SK-N-MC (cell line): ENCODE measurements around the gene HSD17B12.

Source experiments
- EZH2 ChIP-seq: fragments of 200-600 bp; sonication (generic); IDR thresholded peaks from one replicate; pipeline ENCODE4 v1.6.1; 2017; ENCODE audit warnings: antibody characterized with exemption
- POLR2AphosphoS5 ChIP-seq: IDR thresholded peaks from 2 replicates; pipeline ENCODE4 v1.6.1; 2012; ENCODE audit warnings: mild to moderate bottlenecking, low read depth, low read length, borderline replicate concordance

GRCh38 chr11:43797866-43798265 lies 117.3 kb downstream of the HSD17B12 start:
- TF ChIP-seq POLR2AphosphoS5: no peak
- no peak for TF ChIP-seq EZH2
